HG03196 (cell line): ENCODE data around the gene REEP6.
"Not testable (repeated sequence)": the region's sequence is repeated elsewhere in the genome, so short reads cannot be mapped to it uniquely, and the experiment has no call there.

Experiments used
- ATAC-seq: cut with Tn5 transposase; IDR thresholded peaks from one replicate; pipeline ENCODE4 v1.9.1; 2021; ENCODE audit not compliant: unreplicated experiment

The REEP6 gene

GRCh38 chr19:1505991-1506881, 15.3 kb downstream of the REEP6 start:
- no peak for ATAC-seq

GRCh38 chr19:1507192-1507660, 16.2 kb downstream of the REEP6 start:
- no peak for ATAC-seq

- no peak for ATAC-seq
Observed at GRCh38 chr19:1507763-1508506, 17.0 kb downstream of the REEP6 start.

- no peak for ATAC-seq
Observed at GRCh38 chr19:1508507-1508856, 17.5 kb downstream of the REEP6 start.

- ATAC-seq: no peak
Observed at GRCh38 chr19:1509602-1510441, 18.8 kb downstream of the REEP6 start.

GRCh38 chr19:1510442-1510806, 19.4 kb downstream of the REEP6 start:
- no peak for ATAC-seq

- no peak for ATAC-seq
Observed at GRCh38 chr19:1510807-1511206, 19.8 kb downstream of the REEP6 start.

- ATAC-seq: no peak
Observed at GRCh38 chr19:1511318-1512317, 20.6 kb downstream of the REEP6 start.

GRCh38 chr19:1512671-1513498, 21.9 kb downstream of the REEP6 start, which contains the start of gene ADAMTSL5:
Gene ADAMTSL5 (minus strand): TSS chr19:1513019. CDS start chr19:1510943, 2,076 bp downstream.
- no peak for ATAC-seq

GRCh38 chr19:1513499-1514294, 22.7 kb downstream of the REEP6 start:
- ATAC-seq: no peak

- ATAC-seq: no peak
Observed at GRCh38 chr19:1514295-1514661, 23.3 kb downstream of the REEP6 start.

- no peak for ATAC-seq
Observed at GRCh38 chr19:1514986-1515721, 24.2 kb downstream of the REEP6 start.

- no peak for ATAC-seq
Observed at GRCh38 chr19:1516395-1516753, 25.4 kb downstream of the REEP6 start.

- ATAC-seq: no peak
Observed at GRCh38 chr19:1518471-1518870, 27.5 kb downstream of the REEP6 start.

GRCh38 chr19:1519802-1520201, 28.8 kb downstream of the REEP6 start:
- ATAC-seq: not testable (repeated sequence)

- no peak for ATAC-seq
Observed at GRCh38 chr19:1520203-1520780, 29.3 kb downstream of the REEP6 start.

- ATAC-seq: no peak
Observed at GRCh38 chr19:1521636-1522035, 30.7 kb downstream of the REEP6 start.
